Fibroblast of skin of scalp (primary cell): ENCODE results near the gene FAM83E.
A peak's percentile ranks its signal among the peaks of the same experiment; 100 is the strongest.
"Not testable (repeated sequence)": the region's sequence is repeated elsewhere in the genome, so short reads cannot be mapped to it uniquely, and the experiment has no call there.

Experiments
- DNase-seq: peaks from one replicate; pipeline ENCODE4 v3.0.0-alpha.2; 2013

Gene FAM83E

DNA sequence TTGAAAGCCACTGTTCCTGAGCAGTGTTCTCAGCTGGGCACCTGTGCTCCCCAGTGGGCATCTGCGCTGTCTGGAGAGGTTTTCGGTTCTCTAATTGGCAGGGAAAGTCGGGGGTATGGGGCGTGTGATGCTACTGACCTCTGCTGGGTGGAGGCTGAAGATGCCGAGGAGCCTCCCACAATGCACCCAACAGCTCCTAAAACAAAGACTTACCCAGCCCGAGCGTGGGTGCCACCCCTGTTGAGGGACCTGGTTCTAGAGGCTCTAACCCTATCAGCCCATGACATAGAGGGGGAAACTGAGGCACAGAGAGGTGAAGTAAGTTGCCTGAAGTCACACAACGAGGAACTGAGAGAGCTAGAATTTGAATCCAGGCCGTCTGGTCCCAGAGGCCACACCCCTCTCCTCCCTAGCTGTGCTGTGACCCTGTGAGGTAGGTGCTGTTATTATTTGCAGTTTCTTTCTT lies 6.0 kb downstream of the FAM83E start:
- peak; percentile 62 for DNase-seq

DNA sequence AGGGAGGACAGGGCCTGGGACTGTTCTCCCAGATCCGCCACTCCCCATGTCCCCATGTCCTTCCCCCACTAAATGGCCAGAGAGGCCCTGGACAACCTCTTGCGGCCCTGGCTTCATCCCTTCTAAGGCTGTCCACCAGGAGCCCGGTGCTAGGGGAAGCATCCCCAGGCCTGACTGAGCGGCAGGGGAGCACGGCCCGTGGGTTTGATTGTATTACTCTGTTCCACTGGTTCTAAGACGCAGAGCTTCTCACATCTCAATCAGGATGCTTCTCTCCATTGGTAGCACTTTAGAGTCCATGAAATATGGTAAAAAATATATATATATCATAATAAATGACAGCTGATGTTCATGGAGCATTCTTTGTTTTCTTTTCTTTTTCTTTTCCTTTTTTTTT lies 7.5 kb downstream of the FAM83E start:
- DNase-seq = no peak

DNA sequence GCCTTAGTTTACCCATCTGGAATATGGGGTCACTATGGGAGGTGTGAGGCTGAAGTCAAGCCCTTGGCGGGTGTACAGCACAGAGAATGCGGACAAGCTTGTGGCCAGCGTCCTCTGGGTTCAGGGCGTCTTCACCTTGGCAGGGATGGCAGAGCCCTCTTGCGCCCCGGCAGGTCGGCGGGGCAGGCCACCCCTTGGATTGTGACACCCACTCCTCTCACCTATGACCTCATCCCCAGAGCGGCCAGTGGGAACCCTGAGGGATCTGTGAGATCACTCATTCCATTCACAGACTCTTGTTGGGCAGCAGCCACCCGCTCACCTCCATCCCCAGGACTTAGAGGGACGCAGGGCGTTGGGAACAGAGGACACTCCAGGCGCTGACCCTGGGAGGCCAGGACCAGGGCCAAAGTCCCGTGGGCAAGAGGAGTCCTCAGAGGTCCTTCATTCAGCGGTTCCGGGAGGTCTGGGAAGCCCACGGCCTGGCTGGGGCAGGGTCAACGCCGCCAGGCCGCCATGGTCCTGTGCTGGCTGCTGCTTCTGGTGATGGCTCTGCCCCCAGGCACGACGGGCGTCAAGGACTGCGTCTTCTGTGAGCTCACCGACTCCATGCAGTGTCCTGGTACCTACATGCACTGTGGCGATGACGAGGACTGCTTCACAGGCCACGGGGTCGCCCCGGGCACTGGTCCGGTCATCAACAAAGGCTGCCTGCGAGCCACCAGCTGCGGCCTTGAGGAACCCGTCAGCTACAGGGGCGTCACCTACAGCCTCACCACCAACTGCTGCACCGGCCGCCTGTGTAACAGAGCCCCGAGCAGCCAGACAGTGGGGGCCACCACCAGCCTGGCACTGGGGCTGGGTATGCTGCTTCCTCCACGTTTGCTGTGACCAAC lies 8.2 kb downstream of the FAM83E start, which contains the start of gene SPACA4:
TSS of gene SPACA4 (plus strand) at position 280 of the 896 bp plus-strand sequence. CDS start at position 517, 237 bp downstream.
- DNase-seq = no peak

DNA sequence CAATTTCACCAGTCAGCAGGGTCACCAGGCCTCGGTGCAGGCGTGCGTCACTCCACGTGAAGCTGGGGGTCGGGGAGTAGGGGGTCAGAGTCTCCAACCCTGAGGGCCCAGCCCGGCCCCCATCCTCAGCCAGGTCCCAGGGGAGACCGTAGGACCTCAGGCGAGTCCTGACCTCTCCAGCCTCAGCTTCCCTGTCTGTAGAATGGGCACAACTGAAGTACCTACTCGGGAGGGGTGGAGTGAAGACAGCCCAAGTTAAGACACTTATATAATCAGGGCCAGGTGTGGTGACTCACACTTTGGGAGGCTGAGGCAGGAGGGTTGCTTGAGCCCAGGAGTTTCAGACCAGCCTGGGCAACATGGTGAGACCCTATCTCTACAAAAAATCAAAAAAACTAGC lies 11.0 kb downstream of the FAM83E start:
- no peak for DNase-seq

DNA sequence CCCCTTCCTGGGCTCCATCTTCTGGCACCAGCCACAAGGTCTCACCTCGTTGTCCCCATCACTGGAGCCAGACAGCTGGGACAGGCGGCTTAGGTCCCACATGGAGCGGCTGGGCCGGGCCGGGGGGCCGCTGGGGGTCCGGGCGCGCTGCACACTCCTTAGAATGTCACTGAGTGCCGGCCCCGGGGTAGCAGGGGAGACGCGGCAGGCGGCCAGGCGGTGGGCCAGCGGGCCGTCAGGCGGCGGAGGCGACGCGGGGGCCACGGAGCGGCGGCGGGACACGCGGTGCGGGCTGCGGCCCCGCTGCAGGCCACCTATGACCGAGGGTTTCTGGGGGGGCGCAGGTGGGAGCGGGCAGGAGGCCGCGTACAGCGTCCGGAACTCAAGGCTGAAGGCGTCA lies 11.4 kb downstream of the FAM83E start:
- no peak for DNase-seq

DNA sequence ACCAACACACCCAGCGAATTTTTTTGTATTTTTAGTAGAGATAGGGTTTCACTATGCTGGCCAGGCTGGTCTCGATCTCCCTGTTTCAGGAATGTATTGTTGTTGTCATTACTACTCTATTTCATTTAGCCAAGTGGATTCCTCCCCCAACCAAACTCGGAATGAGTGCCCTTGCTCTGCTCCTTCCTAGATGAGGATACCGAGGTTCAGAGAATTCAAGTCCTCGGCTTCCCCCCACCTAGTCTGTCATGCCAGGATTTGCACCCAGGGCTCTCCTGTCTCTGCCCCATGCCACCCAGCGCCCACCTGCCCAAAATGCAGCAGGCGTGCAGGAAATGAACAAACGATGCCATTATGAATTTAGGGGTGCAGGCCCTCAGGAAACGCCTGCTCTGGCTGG lies 11.9 kb downstream of the FAM83E start:
- DNase-seq = no peak

DNA sequence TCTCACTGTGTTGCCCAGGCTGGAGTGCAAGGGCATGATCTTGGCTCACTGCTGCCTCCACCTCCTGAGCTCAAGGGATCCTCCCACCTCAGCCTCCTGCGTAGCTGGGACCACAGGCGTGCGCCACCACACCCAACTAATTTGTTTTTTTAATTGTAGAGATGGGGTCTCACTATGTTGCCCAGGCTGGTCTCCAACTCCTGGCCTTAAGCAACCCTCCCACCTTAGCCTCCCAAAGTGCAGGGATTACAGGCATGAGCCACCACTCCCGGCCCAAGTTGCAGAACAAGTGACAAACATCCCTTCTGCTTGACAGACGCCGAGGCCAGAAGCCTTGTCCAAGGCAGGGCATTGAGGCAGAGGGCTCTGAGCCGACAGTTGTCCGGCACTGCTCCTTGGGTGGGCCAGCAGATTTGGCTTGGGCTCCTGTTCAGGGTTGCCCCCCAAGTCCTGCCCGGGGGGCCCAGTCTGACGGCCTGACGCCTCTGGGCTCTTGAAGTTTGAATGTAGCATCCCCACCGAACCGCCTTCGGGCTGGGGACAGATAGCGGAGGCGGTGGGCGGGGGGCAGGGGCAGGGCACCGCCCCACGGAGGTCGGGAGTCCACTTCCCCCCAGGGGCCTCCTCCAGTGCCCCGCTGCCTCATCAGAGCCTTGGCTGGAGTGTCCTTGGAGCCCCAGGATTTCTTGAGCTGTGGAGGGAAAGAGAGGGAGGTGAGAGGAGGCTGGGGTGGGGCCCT lies 14.0 kb downstream of the FAM83E start:
- DNase-seq = no peak

DNA sequence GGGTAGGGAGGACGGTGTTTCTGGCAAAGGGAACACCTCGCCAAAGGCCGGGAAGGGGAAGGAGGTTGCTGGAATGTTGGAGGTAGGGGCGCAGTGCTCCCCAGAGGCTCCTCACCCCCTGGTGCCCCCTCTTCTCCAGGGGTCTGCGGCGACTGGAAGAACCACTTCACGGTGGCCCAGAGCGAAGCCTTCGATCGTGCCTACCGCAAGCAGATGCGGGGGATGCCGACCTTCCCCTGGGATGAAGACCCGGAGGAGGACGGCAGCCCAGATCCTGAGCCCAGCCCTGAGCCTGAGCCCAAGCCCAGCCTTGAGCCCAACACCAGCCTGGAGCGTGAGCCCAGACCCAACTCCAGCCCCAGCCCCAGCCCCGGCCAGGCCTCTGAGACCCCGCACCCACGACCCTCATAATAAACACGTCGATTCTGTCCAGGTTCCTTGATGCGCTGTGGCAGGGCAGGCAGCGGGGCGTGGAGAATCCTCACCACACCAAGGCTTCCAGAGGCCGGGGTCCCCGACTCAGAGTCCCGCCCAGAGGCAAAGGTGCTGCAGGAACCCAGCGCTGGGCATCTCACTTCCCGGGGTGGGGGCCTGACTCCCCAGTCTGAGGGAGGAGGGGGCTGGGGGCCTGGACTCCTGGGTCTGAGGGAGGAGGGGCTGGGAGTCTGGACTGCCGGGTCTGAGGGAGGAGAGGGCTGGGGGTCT lies 15.7 kb downstream of the FAM83E start:
- DNase-seq = no peak

DNA sequence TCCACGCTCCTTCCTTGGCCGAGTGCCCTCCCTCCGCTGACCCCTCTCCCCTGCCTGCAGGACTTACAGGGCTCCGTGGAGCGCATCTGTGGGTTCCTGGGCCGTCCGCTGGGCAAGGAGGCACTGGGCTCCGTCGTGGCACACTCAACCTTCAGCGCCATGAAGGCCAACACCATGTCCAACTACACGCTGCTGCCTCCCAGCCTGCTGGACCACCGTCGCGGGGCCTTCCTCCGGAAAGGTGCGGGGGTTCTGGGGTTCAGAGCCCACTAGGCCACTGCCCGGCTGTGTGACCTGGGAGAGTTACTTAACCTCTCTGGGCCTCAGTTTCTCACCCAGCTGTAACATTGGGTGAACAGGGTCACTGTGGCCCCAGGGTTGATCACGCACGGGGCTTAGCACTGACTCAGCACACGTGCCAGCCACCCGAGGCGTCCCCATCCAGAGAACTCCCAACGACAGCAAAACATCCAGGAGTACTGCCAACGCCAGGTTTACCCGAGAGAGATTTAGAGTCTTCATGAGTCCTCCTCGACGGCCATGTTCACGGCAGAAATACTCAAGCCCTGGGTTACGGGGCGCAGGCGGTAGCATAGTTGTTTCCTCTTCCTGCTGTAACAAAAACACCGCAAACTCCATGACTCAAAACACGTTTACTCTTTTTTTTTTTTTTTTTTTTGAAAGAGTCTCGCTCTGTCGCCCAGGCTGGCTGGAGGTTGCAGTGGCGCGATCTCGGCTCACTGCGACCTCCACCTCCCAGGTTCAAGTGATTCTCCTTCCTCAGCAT lies 18.0 kb downstream of the FAM83E start:
- no peak for DNase-seq

DNA sequence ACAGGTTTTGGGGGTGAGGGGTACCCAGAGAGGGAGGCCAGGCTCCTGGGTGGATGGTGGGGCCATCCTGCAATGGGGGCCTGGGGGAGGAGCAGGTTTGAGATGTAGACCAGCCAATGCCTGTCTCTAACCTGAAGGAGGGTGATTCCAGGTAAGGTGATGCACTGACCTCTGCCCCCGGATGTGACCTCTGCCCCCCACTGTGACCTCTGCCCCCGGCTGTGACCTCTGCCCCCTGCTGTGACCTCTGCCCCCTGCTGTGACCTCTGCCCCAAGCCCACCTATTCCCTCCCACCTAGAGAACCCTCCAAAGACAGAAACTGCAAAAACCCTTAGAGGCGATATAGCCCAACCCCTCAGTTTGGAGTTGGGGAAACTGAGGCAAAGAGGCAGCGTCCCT lies 18.6 kb downstream of the FAM83E start:
- no peak for DNase-seq

DNA sequence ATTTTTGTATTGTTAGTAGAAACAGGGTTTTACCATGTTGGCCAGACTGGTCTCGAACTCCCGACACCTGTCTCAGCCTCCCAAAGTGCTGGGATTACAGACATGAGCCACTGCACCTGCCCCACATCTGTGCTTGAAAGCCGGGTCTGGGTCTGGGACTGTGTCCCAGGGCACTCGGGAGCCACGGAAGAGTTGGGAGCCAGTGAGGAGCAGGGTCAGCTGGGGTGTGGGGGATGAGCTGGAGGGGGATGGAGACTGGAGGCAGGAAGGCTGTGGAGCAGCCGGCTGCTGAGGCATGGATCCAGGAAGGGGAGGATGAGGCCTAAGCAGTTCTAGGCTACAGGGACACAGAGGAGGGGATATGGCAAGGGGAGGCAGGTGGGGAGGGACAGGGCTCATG lies 19.0 kb downstream of the FAM83E start:
- no peak for DNase-seq

DNA sequence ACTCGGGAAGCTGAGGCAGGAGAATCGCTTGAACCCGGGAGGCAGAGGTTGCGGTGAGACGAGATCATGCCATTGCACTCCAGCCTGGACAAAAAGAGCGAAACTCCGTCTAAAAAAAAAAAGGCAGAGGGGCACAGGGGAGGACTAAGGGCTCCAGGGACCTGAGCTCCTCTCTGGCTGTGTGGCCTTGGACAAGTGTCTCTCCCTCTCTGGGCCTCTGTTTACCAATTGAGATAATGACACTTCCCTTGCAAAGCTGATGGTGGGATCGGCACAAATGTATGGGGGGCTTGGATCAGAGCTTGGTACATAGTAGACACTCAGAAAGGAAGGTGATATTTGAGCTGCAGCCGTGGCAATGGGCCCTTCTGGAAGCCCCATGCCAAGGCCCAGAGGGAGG lies 19.7 kb downstream of the FAM83E start:
- DNase-seq = no peak

DNA sequence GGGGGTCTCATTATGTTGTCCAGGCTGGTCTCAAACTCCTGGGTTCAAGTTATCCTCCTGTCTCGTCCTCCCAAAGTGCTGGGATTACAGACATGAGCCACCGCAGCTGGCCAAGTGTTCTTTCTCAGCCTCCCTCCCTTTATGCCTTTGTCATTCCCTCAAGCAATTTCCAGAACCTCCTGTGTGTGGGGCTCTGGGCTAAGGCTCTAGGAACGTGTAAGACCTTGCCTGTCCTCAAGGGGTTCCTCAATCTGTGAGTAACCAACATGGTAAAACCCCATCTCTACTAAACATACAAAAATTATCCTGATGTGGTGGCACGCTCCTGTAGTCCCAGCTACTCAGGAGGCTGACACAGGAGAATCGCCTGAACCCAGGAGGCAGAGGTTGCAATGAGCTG lies 23.9 kb downstream of the FAM83E start:
- DNase-seq = no peak

DNA sequence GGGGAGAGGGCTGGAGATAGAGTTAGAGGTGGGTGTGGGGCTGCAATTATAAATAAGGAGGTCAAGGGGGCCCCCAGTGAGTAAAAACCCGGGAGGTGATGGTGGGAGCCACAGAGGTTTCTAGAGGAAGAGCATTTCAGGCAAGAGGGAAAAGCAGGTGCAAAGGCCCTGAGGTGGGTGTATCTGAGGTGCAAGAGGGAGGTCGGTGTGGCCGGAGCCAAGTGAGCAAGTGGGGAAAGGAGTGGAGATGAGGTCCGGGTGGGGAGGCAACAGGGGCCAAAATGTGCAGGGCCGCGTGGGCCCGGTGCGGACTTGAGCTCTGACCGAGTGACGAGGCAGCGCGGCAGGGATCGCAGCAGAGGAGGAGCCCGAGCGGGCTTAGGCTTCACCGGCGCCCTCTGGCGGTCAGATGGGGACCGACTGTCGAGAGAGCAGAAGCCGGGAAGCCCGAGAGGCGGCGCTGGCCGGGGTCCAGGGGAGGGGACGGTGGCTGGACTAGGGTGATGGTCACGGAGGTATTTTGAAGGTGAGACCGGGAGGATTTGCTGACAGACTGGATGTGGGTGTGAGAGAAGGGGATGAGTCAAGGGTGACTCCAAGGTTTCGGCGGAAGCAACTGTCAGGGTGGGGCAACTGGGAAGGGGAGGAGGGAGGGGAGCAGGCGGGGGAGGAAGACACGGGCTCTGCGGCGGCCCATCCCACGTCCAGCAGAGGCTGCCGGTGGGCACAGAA lies 26.0 kb downstream of the FAM83E start:
- DNase-seq = peak; percentile 83

DNA sequence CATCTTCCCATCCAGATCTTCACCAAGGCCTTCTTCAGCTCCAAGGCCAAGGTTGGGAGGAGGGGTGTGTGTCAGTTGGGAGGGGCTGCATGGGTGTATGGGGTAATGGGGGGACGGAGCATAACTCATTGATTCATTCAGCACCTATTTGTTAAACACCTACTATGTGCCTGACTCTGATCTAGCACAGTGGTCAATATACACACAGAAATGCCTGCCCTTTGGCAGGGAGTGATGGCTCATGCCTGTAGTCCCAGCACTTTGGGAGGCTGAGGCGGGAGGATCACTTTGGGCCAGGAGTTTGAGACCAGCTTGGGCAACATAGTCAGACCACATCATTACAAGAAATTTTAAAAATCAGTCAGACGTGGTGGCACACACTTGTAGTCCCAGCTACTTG lies 27.5 kb downstream of the FAM83E start:
- no peak for DNase-seq

DNA sequence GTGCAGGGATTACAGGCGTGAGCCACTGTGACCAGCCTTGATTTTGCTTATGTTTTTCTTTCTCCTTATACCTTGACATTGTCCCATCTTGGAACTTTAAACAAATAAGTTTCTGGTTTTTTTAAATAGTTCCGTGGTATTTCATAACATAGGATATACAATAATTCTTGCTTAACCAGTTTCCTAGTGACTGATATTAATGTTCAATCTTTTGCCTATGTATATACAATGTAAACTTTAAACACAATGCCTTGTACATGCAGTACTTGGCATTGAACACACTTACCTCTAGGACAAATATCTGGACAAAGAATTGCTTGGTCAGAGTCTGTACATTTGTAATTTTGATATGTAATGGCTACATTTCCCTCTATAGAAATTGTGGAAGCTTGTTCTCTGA lies 32.7 kb downstream of the FAM83E start:
- DNase-seq = no peak

DNA sequence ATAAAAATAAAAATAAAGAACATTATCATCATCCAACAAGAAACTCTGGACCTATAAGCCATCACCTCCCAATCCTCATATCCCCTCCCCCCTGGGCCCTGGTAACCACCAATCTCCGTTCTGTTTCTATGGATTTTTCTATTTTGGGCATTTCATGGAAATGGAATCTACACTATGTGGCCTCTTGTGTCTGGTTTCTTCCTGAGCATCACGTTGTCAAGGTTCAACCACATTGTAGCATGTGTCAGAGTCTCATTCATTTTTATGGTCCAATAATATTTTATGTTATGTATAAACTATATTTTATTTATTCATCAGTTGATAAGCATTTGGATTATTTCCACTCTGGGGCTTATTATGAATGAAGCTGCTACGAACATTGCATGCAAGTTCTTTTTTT lies 36.0 kb downstream of the FAM83E start:
- DNase-seq = peak; percentile 70

DNA sequence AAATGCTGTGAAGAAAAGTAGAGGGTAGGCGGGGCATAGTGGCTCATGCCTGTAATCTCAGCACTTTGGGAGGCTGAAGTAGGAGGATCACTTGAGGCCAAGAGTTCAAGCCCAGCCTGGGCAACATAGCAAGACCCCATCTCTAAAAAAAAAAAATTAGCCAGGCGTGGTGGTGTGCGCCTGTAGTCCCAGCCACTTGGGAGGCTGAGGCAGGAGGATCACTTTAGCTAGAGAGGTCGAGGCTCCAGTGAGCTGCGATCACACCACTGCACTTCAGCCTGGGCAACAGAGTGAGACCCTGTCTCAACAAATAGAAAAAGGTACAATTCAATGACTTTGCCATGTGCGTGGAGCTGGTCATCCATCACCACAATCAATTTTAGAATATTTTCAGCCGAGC lies 37.0 kb downstream of the FAM83E start:
- not testable (repeated sequence) for DNase-seq

DNA sequence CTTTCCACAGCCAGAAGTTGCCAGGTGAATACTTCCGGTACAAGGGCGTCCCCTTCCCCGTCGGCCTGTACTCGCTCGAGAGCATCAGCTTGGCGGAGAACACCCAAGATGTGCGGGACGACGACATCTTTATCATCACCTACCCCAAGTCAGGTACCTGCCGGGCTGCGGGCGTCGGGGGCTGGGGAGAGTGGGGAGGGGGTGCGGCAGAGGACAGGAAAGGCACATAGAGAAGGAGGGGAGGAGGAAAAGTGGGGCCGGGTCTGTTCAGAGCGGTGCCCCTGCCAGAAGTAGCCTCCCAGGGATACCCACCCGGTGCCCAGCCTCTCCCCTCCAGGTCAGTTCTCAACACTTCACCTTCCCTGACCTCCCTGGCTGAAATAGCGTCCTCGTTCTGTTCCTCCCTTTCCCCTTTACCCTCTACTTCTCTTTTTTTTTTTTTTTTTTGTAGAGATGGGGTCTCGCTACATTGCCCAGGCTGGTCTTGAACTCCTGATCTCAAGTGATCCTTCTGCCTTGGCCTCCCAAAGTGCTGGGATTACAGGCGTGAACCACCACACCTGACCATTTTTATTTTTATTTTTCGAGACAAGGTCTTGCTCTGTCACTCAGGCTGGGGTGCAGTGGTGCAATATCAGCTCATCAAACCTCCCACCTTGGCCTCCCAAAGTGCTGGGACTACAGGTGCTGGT lies 38.8 kb downstream of the FAM83E start:
- DNase-seq = no peak

DNA sequence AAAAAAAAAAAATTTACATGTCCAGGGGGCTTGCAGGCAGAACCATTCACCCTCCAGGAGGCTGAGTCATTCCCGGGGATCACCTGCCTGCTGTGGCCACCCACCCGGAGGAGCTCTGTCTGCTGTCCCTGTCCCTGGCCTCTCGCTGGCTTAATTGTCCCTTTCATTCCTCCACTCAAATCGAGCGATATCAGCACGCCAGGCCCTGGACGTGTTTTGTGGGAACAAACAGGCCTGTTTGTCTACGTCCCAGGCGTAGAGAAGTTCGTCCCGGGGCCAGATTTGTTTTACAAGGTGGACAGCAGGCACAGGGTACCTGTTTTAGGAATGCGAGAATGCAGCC lies 41.7 kb downstream of the FAM83E start:
- DNase-seq = no peak
